Caco-2 (cell line): ENCODE data around the gene CNTNAP4. TPM values are rescaled to one million over a fixed set of nuclear protein-coding genes. Genes with fewer than 3 reads are reported as not detected.

Source experiments
- BruUV-seq: library from RNA; stranded (reverse); fragments of 400-500 nt; replicated peaks from 2 replicates; lab custom pipeline; 2021; lab: Mats Ljungman, UMichigan
- CTCF ChIA-PET: fragments of 300-600 bp; sonication (Branson Sonifier 250); formaldehyde crosslinking; loops from one replicate; lab custom pipeline; 2022; ENCODE audit warnings: antibody characterized with exemption; lab: Charles Lee
- POLR2A ChIA-PET: fragments of 300-600 bp; sonication (Branson Sonifier 250); formaldehyde crosslinking; loops from one replicate; lab custom pipeline; 2022; ENCODE audit warnings: antibody characterized with exemption; lab: Charles Lee
- DNase-seq, 2 experiments: peaks; one replicate each; pipeline versions ENCODE4 v3.0.0 to v3.0.0-alpha.2; 2020 to 2022
- H3K27me3 ChIP-seq: replicated peaks from 2 replicates; pipeline ENCODE4 v1.6.0; 2011; ENCODE audit warnings: low read length; ENCODE audit not compliant: control insufficient read depth, insufficient read depth
- H3K36me3 ChIP-seq: 2 replicates; pipeline ENCODE4 v1.5.1; 2011; ENCODE audit warnings: low read length; ENCODE audit not compliant: control insufficient read depth, insufficient read depth
- H3K4me1 ChIP-seq: fragments of 250-450 bp; sonication (Bioruptor Pico); 2 replicates; pipeline ENCODE4 v1.5.1; 2020; ENCODE audit warnings: mild to moderate bottlenecking
- H3K4me3 ChIP-seq: 2 replicates; pipeline ENCODE4 v1.5.1; 2011; ENCODE audit warnings: low read depth, mild to moderate bottlenecking, control low read depth, low read length
- H3K9me3 ChIP-seq: fragments of 250-450 bp; sonication (Bioruptor Pico); 2 replicates; pipeline ENCODE4 v1.5.1; 2020; ENCODE audit warnings: mild to moderate bottlenecking, moderate library complexity
- H3K27ac Mint-ChIP-seq: one replicate; pipeline ENCODE4 v1.8.0; 2022; ENCODE audit warnings: mixed read lengths; ENCODE audit not compliant: unreplicated experiment
- H3K27me3 Mint-ChIP-seq: one replicate; pipeline ENCODE4 v1.8.0; 2022; ENCODE audit warnings: mixed read lengths; ENCODE audit not compliant: insufficient read depth, unreplicated experiment
- H3K36me3 Mint-ChIP-seq: one replicate; pipeline ENCODE4 v1.8.0; 2022; ENCODE audit warnings: mild to moderate bottlenecking, mixed read lengths; ENCODE audit not compliant: insufficient read depth, unreplicated experiment
- H3K4me1 Mint-ChIP-seq: one replicate; pipeline ENCODE4 v1.8.0; 2022; ENCODE audit warnings: low read depth, mixed read lengths; ENCODE audit not compliant: unreplicated experiment
- H3K4me3 Mint-ChIP-seq: one replicate; pipeline ENCODE4 v1.8.0; 2022; ENCODE audit warnings: mild to moderate bottlenecking, moderate library complexity, mixed read lengths; ENCODE audit not compliant: unreplicated experiment
- H3K9me3 Mint-ChIP-seq: one replicate; pipeline ENCODE4 v1.8.0; 2022; ENCODE audit warnings: mixed read lengths; ENCODE audit not compliant: unreplicated experiment
- intact Hi-C: fragments of 100-400 bp; cut with micrococcal nuclease; formaldehyde crosslinking; loops from one replicate; pipeline ENCODE4 v1.10.0; 2022; ENCODE audit not compliant: unreplicated experiment
- total RNA-seq: library from RNA; stranded (reverse); gene quantifications from 2 replicates; pipeline ENCODE4 v1.2.3, GENCODE V29; 2022
- TF ChIP-seq, protein P1 (sequence below), 2 experiments: fragments of 200-600 bp in 1 of 2; IDR thresholded peaks; 1 replicate in 1 of 2; 2 replicates in 1 of 2; pipeline versions ENCODE4 v1.5.1 to v1.8.0; 2011 to 2022; ENCODE audit warnings: antibody characterized with exemption in 1 of 2, control low read depth in 1 of 2, inconsistent platforms in 1 of 2, low read depth in 1 of 2, low read length in 1 of 2, mild to moderate bottlenecking in 1 of 2, moderate library complexity in 1 of 2; ENCODE audit not compliant: insufficient read depth in 1 of 2, severe bottlenecking in 1 of 2, unreplicated experiment in 1 of 2

Gene CNTNAP4
- total RNA-seq, 1 experiment from 2014 or later: not detected

DNA sequence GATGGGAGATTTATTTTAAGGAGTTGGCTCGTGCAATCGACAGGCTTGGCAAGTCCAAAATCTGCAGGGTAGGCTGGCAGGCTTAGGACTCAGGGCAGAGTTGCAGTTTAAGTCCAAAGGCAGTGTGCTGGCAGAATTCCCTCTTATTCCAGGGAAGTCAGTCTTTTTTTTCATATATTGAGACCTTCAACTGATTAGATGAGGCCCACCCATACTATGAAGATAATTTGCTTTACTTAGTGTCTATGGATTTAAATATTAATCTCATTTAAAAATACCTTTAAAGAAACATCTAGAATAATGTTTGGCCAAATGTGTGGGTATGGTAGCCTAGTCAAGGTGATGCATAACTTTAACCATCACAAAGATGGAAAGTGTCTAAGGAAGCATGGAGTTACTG, 99.8 kb downstream of the CNTNAP4 start:
- BruUV-seq: no TSS peak
- CTCF ChIA-PET: no interaction called here

DNA sequence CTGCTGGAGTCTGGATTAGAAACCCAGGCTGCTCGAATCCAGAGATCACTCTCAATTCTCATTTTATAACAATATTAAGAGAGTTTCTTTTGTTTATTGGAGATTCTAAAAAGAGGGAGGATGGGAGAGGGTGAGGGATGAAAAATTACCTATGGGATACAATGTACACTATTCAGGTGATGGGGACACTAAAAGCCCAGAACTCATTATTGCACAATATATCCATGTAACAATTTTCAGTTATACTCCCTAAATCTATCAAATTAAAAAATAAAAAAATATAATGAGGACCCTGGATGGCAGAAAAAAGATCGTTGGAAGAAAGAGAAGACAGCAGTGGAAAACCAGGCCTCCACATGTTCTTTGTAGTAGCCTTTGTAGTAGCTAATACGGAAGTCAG, 100.8 kb downstream of the CNTNAP4 start:
- H3K36me3 ChIP-seq: no peaks in the 10 kb centered on the region
- no TSS peak for BruUV-seq
- TF ChIP-seq, protein P1, sequence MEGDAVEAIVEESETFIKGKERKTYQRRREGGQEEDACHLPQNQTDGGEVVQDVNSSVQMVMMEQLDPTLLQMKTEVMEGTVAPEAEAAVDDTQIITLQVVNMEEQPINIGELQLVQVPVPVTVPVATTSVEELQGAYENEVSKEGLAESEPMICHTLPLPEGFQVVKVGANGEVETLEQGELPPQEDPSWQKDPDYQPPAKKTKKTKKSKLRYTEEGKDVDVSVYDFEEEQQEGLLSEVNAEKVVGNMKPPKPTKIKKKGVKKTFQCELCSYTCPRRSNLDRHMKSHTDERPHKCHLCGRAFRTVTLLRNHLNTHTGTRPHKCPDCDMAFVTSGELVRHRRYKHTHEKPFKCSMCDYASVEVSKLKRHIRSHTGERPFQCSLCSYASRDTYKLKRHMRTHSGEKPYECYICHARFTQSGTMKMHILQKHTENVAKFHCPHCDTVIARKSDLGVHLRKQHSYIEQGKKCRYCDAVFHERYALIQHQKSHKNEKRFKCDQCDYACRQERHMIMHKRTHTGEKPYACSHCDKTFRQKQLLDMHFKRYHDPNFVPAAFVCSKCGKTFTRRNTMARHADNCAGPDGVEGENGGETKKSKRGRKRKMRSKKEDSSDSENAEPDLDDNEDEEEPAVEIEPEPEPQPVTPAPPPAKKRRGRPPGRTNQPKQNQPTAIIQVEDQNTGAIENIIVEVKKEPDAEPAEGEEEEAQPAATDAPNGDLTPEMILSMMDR (IDR thresholded peaks at IDR 0.05; ENCODE audit: insufficient read depth in 1 of 2, low read depth in 1 of 2, low read length in 1 of 2, severe bottlenecking in 1 of 2, unreplicated experiment in 1 of 2): no peak
- no peak overlapping the region for H3K4me3 ChIP-seq
- Mint-ChIP-seq H3K27me3 (no peaks in the 10 kb centered on the region), H3K36me3 (no peaks in the 10 kb centered on the region), H3K9me3 (no peaks in the 10 kb centered on the region), H3K4me3 (no peak overlapping the region), H3K4me1 (no peaks in the 10 kb centered on the region), H3K27ac (no peak overlapping the region)
- POLR2A ChIA-PET: no interaction called here
- no peaks in the 10 kb centered on the region for H3K9me3 ChIP-seq
- no peaks in the 10 kb centered on the region for H3K27me3 ChIP-seq
- no peaks in the 10 kb centered on the region for H3K4me1 ChIP-seq
- intact Hi-C loops: no loop called here
- DNase-seq: no peak
- CTCF ChIA-PET: no interaction called here

More for the DNA sequence above, 99.8 kb downstream of the CNTNAP4 start:
- no peak for DNase-seq
- Mint-ChIP-seq H3K36me3 (no peaks in the 10 kb centered on the region), H3K4me3 (no peak overlapping the region), H3K9me3 (no peaks in the 10 kb centered on the region), H3K27me3 (no peaks in the 10 kb centered on the region), H3K27ac (no peak overlapping the region), H3K4me1 (no peaks in the 10 kb centered on the region)
- H3K9me3 ChIP-seq: no peaks in the 10 kb centered on the region
- POLR2A ChIA-PET: no interaction called here
- intact Hi-C loops: no loop called here
- H3K27me3 ChIP-seq: no peaks in the 10 kb centered on the region
- H3K4me1 ChIP-seq: no peaks in the 10 kb centered on the region
- H3K36me3 ChIP-seq: no peaks in the 10 kb centered on the region
- TF ChIP-seq, protein P1 (IDR thresholded peaks at IDR 0.05; ENCODE audit: insufficient read depth in 1 of 2, low read depth in 1 of 2, low read length in 1 of 2, severe bottlenecking in 1 of 2, unreplicated experiment in 1 of 2): no peak
- no peak overlapping the region for H3K4me3 ChIP-seq

DNA sequence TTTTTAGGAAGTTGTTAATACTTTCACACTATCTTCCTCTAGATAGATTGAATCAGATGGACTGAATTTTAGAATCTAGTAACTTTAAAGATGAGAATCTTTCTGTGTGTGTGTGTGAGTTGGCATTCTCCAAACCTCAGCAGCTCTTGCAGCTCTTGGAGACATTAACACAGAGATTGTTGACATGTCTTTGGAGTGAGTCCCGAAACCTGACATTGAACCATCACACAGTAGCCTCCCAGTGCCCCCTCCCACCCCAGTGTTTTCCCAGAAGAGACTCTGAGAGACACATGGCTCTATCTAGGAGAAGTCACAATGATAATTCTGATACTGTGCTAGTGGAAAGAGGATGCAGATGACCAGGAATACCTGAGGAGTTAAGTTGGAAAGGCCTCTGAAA, 103.9 kb downstream of the CNTNAP4 start:
- Mint-ChIP-seq H3K36me3 (no peaks in the 10 kb centered on the region), H3K27ac (no peak overlapping the region), H3K27me3 (no peaks in the 10 kb centered on the region), H3K4me3 (no peak overlapping the region), H3K4me1 (no peaks in the 10 kb centered on the region), H3K9me3 (no peaks in the 10 kb centered on the region)
- Histone ChIP-seq H3K27me3 (no peaks in the 10 kb centered on the region), H3K4me1 (no peaks in the 10 kb centered on the region), H3K9me3 (no peaks in the 10 kb centered on the region), H3K4me3 (no peak overlapping the region), H3K36me3 (no peaks in the 10 kb centered on the region)
- DNase-seq: no peak
- ChIA-PET POLR2A (no interaction called here), CTCF (no interaction called here)
- no TSS peak for BruUV-seq
- intact Hi-C loops: no loop called here
- TF ChIP-seq, protein P1 (IDR thresholded peaks at IDR 0.05; ENCODE audit: insufficient read depth in 1 of 2, low read depth in 1 of 2, low read length in 1 of 2, severe bottlenecking in 1 of 2, unreplicated experiment in 1 of 2): no peak
